TTC549 (cell line): ENCODE measurements around the gene AIFM1.

ENCODE experiments used
- FAIRE-seq: peaks from 2 replicates; lab custom pipeline; 2012; peaks lifted over from hg19 to GRCh38; lab: Jason Lieb, UNC

Gene AIFM1

DNA sequence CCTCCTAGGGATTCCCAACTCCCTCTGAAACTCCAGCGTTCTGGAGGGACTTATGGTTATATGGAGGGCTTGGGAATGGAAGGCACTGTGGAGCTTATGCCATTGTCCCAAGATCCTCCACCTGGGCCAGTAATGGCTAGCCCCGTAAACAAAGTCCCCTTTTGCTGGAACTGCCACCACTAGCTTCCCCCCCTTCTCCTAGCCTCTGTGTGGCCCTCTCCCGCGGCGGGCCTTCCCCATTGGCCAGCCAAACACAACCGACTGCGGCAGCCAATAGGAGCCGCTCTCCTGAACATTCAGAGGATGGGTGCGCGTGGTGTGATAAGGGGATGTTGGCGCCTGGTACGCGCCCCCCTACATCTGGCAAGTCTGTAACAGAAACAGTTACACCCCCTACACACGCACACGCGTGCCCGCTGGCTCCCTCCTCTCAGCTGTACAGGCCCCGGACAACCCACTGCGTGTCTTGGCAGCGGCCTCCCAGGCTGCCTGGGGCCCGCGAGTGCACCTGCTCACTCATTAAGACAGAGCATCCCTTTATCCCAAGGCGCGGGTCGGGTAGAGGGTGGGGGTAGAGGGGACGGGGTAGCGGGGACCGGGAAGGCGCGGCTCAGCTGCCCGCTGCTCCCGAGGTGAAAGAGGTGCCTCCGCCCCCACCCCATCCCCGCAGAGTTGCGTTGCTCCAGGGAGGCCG lies 5.3 kb upstream of the AIFM1 start:
- FAIRE-seq = no peak

DNA sequence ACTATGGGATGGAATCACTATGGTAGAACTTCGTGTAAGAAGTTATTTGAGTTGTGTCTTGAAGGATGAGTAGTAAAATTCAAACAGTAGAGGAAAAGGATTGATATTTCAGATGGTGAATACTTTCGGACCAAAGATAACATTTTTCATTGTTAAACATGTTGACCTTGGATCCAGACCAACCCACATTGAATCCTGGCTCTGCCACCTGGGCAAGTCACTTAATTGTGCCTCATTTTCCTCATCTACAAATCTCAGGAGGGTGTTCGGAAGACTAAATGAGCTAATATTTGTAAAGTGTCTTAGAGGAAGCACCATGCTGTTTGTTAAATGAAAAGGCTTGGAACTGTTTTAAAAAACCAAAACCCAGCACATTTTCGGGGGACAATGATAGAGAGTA lies 1.4 kb upstream of the AIFM1 start:
- FAIRE-seq = no peak

DNA sequence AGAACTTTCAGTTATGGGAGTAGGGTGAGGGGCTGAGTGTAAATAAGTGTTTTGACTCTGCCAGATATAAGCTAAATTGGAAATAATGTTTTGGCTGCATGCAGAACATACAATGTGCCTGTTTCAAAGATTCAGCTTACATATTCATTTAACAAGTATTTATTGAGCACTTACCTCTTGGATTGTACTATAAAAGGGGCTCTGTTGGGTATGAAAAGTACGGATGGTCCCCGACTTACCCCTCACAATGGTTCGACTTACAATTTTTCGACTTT lies 799 bp upstream of the AIFM1 start:
- FAIRE-seq = no peak

DNA sequence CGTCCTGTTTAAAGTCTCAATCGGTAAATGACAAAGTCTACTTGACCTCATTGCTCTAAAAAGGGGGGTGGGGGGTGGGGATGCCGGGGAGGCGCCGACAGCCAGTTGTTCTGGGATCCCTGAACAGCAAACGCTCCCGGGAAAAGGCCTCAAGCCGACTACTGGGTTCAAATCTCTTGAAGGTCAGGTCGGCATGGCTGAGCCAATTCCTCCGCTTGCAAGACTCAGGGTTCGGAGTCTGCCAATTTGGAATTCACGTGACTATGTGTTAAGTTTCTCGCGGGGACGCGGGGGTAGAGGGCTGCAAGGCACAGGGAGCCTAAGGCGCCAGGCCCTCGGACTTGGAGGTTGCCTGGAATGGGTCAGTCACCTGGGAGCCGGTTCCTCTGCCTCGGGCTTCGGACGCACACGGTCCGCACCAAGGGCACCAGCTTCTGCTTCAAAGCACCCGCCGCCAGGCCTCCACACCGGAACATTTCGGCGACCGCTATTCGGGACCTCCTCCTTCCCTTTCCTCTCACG lies 399 bp downstream of the AIFM1 start:
- no peak for FAIRE-seq

DNA sequence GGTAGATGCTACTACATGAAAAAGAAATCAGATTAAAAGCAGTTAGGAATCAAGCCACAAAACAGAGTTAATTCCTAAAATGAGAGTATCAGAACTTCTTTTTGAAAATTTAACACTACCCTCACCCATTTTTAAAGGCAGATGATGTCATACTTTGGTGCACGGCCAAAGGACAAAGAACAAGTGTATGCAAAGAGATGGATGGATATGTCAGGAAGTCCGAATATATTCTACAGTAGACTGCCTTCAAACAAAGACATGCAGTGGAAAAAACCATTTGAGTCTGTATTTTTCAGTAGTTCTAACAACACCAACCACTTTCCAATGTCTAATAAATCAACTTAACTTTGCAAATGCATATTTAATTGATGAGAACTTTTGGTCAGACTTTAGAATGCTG lies 2.2 kb downstream of the AIFM1 start:
- FAIRE-seq = no peak

DNA sequence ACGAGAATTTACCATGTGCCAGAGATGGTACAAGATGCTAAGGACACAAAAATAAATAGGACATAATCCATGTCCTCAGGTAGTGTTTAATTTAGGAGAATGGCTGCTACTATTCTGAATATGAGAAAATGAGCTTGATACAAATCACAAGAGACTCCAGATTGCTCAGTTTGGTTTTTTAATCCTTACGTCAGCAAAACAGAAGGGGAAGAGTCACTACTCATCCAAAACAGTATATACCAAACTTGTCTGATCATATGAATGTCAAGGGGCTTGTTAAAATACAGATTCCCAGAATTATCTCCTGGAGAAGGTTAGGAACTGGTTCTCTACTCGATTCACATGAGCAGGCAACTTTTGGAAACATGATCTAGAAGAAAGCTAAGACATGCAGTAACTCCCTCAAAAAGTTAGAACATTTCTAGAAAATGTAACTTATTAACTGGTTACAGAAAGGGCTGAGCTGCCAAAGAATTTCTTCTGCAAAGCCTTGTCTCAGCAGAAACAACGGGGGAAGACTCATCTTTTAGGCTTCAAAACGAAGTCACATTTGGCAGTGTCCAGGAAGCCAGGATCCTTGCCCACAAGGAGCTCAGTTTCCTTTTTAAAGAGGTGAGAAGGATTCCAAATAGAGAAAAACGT lies 3.4 kb downstream of the AIFM1 start:
- no peak for FAIRE-seq

DNA sequence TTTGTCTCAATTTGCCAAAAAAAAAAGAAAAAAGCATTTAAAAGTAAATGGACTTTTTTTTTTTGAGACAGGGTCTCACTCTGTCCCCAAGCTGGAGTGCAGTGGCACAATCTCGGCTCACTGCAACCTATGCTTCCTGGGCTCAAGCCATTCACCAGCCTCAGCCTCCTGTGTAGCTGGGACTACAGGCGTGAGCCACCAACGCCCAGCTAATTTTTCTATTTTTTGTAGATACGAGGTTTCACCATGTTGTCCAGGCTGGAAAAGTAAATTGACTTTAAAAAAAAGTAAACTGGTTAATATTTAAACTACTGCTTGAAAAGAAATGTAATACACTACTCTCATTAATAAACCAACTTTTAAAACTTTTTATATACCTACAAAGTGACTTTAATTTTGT lies 5.9 kb downstream of the AIFM1 start:
- no peak for FAIRE-seq

DNA sequence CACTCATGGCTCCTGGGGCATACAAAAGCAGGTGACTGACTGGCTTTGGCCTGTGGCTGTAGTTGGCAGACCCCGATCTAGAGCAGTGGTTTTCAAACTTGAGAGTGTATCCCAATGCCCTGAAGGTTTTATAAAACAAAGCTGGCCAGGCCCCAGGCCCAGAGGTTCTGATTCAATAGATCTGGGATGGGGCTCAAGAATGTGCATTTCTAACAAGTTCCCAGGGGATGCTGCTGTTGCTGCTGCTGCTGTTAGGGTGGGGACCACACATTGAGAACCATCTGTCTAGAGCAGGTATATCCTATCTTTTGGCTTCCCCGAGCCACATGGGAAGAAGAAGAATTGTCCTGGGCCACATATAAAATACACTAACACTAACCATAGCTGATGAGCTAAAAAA lies 7.3 kb downstream of the AIFM1 start:
- no peak for FAIRE-seq

DNA sequence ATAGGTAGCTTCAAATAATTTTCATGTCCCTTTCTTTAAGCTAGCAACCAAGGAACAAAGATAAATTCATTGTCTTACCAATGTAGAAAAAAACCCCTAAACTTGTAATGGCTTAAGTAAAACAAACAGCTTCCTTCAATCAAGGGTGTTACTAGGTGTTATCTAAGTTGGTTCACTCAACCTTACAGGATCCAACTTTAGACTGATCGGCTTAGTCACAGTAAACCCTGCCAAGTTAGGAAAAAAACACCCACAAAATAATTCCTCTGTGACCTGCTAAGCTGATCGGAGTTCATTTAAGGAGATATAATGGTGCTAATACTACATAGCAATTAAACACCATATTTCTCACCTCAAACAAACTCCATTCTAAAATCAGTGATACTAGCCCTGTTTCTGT lies 10.1 kb downstream of the AIFM1 start:
- no peak for FAIRE-seq

DNA sequence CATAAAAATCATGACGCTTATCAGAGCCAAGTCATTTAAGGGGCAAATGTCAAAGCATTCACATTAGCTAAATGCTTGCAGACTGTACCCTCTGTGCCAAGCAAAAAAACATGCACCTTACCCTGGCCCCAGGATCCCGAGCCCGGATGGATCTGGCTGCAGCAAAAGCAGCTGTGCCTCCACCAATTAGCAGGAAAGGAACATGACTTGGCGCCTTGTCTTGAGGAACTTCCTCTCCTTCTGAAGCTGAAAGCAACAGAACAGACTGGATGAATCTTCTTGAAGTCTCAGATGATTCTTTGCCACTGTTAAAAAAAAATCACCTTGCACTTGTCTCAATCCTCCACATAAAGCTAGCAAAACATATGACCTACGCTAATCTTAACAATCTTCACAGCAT lies 18.0 kb downstream of the AIFM1 start:
- FAIRE-seq = no peak

DNA sequence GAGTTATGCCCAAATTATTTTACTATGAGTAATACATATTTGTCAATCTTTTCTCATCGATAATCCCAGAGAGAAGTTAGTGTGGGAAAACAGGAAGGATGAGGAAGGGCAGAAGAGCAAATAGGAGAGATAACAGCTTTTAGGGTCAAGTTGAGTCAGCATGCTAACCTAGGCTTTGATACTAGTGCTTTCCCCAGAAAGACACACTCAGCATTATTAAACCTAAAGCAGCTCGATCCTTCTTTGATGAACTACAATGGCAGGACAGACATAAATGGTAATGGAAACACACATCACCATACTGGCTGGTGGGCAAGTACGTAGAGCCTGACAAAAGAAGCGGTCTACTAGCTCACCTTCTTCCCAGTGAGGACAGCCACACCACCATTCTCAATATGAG lies 20.5 kb downstream of the AIFM1 start:
- no peak for FAIRE-seq

DNA sequence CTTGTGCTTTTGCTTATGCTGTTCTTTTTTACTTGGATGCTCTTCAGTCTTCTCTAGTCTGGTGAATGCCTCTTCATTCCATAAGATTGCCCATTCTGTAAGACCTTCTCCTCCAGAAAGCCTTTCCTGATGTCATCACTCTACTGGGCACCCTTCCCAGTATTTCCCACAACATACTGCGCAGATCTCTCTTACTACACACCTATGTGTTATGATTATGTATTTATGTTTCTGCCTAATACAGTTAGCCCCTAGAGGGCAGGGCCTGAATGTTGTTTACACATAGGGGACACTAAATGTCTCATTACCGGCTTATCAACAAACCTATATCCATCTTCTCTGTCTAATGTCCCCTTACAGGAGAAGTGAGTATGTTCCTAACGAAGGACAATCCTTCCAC lies 21.1 kb downstream of the AIFM1 start:
- no peak for FAIRE-seq

DNA sequence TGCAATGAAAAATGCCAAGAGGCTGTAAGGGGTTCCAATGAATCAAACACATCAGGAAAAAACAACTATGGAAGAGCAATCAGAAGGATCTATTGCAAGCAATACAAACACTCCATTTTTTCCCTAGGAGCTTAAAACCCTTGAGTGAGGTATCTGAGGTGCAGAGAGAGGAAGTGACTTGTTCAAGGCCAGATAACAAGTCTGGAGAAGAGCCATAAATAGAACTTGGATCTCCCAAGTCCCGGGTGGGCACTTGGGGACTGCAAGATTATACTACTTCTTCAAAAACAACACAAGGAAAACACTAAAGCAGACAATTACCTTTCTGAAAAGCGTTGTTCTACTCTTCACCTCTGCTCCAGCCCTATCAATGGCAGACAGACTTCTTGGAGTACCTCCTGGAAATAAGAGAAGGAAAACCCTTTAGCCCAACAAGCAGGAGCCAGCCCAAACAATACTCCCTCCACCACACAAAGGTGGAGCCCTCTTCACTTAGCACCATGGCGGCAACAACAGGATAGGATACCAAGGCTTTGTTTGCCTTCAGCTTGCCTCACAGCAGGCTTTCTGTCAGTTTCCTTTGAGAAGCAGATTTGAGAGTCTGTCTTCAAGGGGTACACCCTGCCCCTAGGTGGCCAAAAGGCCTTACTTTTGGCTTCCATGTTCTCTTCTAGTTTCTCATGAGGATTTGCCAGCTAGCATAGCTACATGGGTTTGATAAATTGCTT lies 26.0 kb downstream of the AIFM1 start:
- FAIRE-seq = no peak

DNA sequence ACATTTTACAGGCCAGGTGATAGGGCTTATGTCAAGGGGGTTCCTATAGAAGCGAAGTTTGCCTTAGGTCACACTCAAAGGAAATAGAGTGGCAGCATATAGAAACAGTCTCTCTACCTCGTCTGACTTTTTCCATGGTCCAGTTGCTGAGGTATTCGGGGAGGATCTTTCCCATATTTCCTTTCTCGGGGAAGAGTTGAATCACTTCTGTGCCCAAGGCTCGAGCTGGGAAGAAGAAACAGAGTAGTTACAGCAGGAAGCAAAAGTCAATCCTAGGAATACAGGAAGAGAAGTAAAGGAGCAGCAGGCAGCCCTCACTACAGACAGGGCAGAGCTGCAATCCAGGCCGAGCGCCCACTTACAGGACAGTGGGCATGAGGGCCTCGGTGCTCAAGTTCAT lies 28.7 kb downstream of the AIFM1 start:
- FAIRE-seq = no peak

DNA sequence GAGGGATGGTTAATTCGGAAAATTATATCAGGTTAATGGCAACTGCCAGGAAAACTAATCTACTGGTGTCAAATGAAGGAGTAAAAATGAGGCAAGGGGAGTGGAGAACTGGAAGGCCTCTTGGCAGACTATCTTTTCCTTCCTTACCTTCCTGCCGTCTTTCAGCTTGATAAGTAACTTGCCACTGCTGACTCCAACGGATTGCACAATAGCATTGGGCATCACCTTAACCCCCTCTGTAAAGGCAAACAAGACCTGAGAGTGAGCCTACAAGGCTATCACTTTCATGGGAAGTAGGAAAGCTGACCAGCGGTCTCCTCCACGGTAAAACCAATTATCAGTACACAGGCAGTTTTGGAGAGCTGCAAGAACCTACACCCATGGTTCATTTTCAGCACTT lies 29.1 kb downstream of the AIFM1 start:
- FAIRE-seq = no peak

DNA sequence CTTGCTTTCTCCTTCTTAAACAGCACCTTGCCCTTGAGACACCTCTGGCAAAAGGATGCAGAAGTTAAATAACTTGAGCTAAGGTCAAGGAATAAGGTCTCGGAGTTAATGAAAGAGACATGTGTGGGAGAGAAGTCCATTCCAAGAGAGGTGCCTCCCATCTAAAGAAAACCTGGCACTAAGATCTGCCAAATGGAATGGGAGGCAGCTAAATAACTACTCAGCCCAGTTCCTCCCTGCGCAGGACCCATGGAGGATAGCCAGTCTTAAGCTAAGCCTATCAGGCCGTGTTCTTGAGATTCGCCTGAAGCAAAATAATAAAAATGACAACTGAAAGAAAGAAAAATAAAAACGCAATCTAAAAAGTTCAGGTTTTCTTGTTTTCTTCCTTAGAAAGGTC lies 34.7 kb downstream of the AIFM1 start:
- FAIRE-seq = no peak

DNA sequence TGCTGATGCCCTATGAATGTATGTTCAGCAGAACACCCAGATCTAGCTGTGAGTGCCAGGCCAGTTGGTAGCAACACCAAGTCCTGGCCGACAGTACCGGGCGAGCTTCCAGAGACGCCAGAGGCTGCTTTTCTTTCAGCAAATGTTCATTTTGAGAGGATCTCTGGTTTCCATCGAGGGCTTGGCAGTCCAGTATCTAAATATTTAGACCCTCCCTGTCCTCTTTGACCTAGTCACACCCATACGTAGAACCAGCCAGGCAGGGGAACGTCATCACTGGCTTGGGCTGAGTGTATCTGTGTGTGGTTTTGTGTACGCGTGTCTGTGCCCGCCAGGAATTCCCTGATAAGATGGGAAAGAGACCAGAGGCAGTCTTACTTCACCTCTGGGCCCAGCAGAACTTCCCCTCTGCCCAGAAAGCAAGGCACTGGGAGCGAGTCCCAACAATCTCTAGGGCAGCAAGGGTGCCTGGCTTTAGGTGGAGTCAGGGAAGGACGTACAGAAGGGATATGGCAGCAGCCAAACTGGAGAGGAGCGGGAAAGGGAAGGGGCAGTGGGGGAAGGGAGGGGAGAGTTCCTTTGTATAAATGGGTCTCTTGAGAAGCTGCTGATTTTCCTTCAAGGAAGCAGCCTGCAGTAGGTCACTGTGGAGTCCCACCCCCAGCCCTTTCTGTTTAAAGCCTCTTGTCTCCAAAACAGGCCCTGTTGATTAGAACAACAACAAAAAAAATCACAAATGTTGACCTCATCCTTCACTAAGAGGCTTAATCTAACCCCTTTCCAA lies 40.4 kb downstream of the AIFM1 start:
- FAIRE-seq = no peak

DNA sequence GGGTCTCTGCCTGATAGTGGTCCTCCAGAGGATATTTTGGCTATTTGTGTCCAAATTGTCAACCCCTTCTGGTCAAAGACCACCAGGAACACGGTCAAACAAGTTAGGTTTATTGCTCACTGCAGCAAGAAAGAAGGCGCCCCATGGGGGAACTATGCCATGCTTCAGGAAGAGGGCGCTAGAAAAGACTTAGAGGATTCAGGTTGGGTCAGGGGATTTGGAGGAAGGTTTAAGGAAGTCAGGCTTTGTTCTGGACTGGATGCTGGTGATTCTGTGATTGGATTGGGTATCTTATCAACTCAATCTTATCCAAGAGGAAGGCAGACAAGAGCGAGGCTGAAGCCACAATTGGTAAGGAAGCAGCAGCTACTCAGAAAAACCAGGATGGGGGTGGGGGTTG lies 41.1 kb downstream of the AIFM1 start:
- no peak for FAIRE-seq

DNA sequence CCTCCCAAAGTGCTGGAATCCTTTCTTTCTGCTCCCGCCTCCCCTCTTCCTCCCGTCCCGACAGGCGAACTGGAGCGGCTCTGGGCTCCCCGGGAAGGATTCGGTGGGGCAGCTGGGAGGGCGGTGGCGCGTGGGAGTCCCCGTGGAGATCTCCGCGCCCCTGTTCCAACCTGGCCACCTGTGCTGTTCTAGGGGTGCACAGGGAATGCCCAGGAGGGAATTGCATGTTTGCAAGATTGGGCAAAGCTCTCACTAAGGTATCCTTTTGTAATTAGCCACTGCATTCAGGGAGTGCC lies 44.2 kb downstream of the AIFM1 start:
- FAIRE-seq = no peak

DNA sequence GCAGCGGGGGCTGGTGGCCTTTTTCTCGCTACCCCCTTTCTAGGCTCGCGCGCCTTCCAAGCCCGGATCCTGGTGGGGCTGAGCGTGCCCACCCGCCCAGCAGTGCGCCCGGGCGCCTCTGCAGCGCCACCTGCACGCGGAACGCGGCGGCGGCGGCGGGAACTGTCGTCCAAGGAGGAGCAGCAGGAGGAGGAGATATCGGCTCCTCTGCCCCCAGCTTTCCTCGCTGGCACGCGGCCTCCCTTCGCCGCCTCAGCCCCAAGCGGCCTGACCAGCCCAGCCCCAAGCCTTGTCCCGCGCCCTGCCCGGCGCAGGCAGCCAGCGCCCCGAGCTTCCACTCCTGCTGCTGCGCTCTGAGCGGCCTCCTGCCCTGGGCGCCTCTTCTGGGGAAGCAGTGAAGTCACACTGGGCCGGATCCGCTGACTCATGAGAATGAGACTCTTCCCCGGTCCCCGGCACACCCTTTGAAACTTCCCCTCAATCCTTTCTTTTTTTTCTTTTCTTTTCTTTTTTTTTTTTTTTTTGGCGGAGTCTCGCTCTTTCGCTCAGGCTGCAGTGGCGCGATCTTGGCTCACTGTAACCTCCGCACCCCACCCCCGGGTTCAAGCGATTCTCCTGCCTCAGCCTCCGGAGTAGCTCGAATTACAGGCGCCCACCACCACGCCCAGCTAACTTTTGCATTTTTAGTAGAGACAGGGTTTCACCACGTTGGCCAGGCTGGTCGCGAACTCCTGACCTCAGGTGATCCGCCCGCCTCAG lies 44.7 kb downstream of the AIFM1 start:
- no peak for FAIRE-seq

DNA sequence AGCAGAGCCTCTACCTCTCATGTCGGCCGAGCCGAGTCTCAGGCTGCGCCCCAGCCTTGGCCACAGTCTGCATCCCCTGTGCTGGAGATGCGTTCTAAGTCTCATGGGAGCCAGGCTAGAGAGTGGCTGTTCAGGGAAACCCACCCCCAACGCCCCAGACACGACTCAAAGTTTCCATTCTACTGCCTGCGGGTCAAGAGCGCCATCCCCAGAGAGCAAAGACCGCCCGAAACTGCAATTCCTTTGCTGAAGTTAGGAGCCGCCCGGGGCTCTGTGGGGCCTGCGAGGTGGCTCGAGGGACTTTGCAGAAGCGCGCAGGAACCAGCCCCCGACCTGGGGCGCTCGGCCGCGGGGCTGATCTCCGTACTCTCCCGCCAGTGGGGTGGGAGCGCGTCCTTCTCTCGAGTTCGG lies 45.3 kb downstream of the AIFM1 start:
- no peak for FAIRE-seq

DNA sequence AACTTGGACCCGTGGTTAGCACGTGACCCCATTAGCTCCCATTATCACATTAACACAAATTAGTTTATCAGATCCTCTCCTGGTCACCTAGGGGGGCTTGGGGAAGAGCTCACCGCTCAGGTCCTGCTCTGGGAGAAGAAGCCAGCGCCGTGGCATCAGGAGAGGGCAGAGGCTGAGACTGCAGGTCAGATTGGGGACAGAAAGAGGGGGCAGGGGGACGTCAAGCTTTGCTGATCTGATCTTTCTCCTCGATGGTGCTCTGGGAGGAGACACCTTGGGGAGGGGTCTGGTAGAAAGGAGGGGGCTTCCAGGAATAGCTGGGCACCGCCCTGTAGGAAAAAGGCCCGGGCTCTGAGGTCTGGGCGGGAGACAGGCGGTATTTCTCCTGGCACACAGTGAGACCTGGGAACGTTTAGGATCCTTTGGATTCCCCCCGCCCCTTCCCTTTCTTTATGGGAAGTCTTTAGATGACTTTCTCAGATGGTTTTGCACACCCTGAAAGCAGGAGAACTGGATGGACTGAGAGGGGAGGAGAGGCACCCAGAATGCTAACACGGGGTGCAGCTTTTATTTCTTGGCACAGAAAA lies 46.2 kb downstream of the AIFM1 start:
- no peak for FAIRE-seq
